ENCODE data around the gene RPL26. TPM values are rescaled to one million over a fixed set of nuclear protein-coding genes. Genes with fewer than 3 reads are reported as not detected.

RPL26 gene
- total RNA-seq (2022; extraction: Qiagen RNA extraction; ENCODE audit: low read depth) = 3,373 to 4,858 TPM (median 3,831 TPM) in 5 replicates

DNA sequence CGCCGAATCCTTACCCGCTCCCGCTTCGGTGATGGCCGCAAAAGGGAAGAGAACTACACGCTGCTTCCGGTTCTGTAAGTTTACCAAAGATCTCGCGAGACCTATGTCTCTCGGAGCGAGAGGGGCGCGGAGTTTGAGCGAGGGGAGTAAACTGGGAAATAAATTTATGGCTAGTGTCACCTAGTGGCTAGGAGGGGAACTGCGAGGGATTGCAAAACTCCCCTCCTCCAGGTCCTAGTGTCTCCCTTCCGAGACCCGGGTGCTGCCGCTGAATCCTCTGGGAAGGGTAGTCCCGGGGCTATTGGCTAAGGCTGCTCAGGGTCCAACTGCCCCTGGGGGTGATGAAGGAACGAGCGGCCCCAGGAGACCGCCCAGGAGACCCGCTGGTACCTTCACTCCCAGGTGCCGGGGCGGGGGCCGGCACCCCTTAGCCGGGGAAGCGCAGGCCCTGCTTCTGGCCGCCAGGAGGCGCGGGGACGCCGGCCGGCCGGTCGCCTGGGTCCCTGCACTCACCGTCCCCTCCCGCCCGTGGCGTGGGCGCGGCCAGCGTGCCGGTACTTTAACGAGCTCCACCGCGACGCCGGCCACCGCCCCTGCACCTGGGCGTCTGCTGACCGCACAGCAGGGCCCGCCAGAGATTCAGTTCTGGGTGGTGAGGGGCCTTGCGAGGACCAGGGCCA is at the start of gene RPL26:
TSS of gene RPL26 (minus strand) at position 51 of the 680 bp plus-strand sequence. CDS start 883 bp downstream, outside the sequence.

DNA sequence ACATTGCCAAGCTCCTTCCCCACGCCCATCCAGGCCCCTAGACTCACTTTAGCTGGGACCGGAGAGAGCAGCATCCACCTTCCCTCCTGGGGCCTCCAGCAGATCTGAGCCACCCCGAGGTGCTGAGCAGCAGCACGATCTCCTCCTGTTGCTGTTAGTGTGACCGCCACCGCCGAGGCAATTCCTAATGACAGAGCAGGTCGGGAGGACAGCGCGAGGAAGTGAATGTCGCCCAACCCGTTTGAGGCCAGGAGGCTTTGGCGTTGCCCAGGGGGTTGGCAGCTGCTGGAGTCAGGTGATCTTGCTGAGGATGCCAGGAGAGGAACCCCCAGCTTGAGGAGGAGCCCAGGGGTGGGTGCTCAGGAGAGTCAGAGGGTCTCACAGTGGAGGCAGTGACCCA is 14.6 kb upstream of the RPL26 start, which contains the start of gene RNF222:
TSS of gene RNF222 (minus strand) at position 192 of the 400 bp plus-strand sequence. CDS start 4,366 bp downstream, outside the sequence.

DNA sequence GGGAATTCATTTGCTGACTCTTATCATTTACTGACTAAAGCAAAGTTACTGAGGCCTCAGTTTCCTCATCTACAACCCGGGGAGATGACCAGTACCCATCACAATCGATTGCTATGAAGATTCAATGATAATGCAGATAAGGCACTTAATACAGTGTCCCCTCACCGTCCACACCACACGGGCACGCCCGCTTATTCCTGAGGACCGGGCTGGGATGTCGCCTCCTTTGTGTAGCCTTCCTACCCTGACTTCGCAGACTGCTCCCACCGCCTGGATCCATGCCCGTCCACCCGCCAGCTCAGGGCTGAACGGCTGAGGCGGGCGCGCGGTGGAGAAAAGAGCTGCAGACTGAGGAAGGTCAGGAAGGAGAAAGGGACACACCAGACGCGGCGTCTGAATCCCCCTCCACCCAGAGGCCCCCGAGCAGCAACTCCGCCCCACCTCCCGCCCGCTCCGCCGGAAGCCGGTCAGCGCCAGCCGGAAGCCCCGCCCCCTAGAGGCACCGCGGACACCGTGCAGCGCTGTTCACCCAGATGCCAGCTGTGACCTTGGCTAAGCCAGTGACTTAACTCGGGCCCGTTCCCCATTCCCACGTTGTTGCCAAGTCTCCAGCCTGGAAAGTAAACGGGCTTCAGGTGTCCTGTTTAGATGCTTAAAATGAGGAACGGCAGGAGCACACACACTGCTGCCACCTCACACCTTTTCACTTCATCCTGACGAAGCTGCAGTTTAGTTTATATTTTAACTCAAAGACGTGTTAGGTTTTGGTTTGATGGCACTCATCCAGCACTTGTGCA is 6.5 kb downstream of the RPL26 start, which contains the start of gene KRABD2:
TSS of gene KRABD2 (minus strand) at position 434 of the 797 bp plus-strand sequence.

DNA sequence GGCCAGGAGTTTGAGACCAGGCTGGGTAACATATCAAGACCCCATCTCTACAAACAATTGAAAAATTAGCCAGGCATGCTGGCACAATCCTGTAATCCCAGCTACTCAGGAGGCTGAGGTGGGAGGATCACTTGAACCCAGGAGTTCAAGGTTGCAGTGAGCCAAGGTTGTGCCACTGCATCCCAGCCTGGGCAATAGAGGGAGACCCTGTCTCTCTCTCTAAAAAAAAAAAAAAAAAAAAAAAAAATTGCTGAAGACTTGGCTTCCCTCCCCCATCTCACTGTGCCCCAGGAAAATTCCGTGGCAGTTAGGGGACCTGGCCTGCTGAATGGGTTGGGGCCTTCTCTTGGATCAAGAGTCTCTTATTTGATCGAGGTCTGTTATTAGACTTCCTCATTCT is 43.5 kb downstream of the RPL26 start, which contains the start of gene ODF4:
TSS of gene ODF4 (plus strand) at position 301 of the 400 bp plus-strand sequence. CDS start 212 bp downstream, outside the sequence.

Other genes starting within 250 kb of the RPL26 start
- 26.4 to 39.3 TPM (median 37.0 TPM) in 5 replicates for gene PER1, start 230.8 kb downstream of the RPL26 start, total RNA-seq (2022; extraction: Qiagen RNA extraction; ENCODE audit: low read depth)
- 27.1 to 33.9 TPM (median 29.7 TPM) in 5 replicates for gene VAMP2, start 220.2 kb downstream of the RPL26 start, total RNA-seq (2022; extraction: Qiagen RNA extraction; ENCODE audit: low read depth)
- 15.1 to 23.5 TPM (median 21.6 TPM) in 5 replicates for gene TMEM107, start 206.8 kb downstream of the RPL26 start, total RNA-seq (2022; extraction: Qiagen RNA extraction; ENCODE audit: low read depth)
- 4.3 to 9.6 TPM (median 8.8 TPM) in 5 replicates for gene BORCS6, start 193.0 kb downstream of the RPL26 start, total RNA-seq (2022; extraction: Qiagen RNA extraction; ENCODE audit: low read depth)
- 144 to 164 TPM (median 152 TPM) in 5 replicates for gene AURKB, start 172.6 kb downstream of the RPL26 start, total RNA-seq (2022; extraction: Qiagen RNA extraction; ENCODE audit: low read depth)
- 13.3 to 21.2 TPM (median 15.6 TPM) in 5 replicates for gene CTC1, start 135.1 kb downstream of the RPL26 start, total RNA-seq (2022; extraction: Qiagen RNA extraction; ENCODE audit: low read depth)
- 25.9 to 60.8 TPM (median 51.2 TPM) in 5 replicates for gene PFAS, start 133.9 kb downstream of the RPL26 start, total RNA-seq (2022; extraction: Qiagen RNA extraction; ENCODE audit: low read depth)
- gene RANGRF, start 94.5 kb downstream of the RPL26 start, total RNA-seq (2022; extraction: Qiagen RNA extraction; ENCODE audit: low read depth) = 36.3 to 46.3 TPM (median 43.7 TPM) in 5 replicates
- 5.3 to 9.0 TPM (median 7.2 TPM) in 5 replicates for gene SLC25A35, start 87.8 kb downstream of the RPL26 start, total RNA-seq (2022; extraction: Qiagen RNA extraction; ENCODE audit: low read depth)
- not detected in 5 replicates for gene ARHGEF15, start 73.0 kb downstream of the RPL26 start, total RNA-seq (2022; extraction: Qiagen RNA extraction; ENCODE audit: low read depth)
- not detected in 5 replicates for gene ODF4, start 43.4 kb downstream of the RPL26 start, total RNA-seq (2022; extraction: Qiagen RNA extraction; ENCODE audit: low read depth)
- not detected in 5 replicates for gene RNF222, start 14.6 kb upstream of the RPL26 start, total RNA-seq (2022; extraction: Qiagen RNA extraction; ENCODE audit: low read depth)
- 56.2 to 70.7 TPM (median 64.4 TPM) in 5 replicates for gene NDEL1, start 52.7 kb upstream of the RPL26 start, total RNA-seq (2022; extraction: Qiagen RNA extraction; ENCODE audit: low read depth)
- 15.8 to 29.0 TPM (median 23.6 TPM) in 5 replicates for gene MYH10, start 247.5 kb upstream of the RPL26 start, total RNA-seq (2022; extraction: Qiagen RNA extraction; ENCODE audit: low read depth)